ENCODE measurements around the gene PAGR1. TPM values are rescaled to one million over a fixed set of nuclear protein-coding genes. Genes with fewer than 3 reads are reported as not detected.
"Not testable (repeated sequence)": the region's sequence is repeated elsewhere in the genome, so short reads cannot be mapped to it uniquely, and the experiment has no call there.

PAGR1 gene
- total RNA-seq, 1 donor from 2014 or later, result 13.2 TPM

GRCh38 chr16:29862383-29862883 lies 46.5 kb downstream of the PAGR1 start:
- peak in 1 of 2 donors; percentile 42 for DNase-seq (ENCODE audit: low read depth in 2 of 2)

- peak; percentile 95 to 98 for DNase-seq (ENCODE audit: low read depth in 2 of 2)
Observed at GRCh38 chr16:29862884-29863668, 47.1 kb downstream of the PAGR1 start, which contains the start of gene CDIPT. CDIPT (minus strand) TSS chr16:29863226; CDS start chr16:29862857, 369 bp downstream.

- DNase-seq (ENCODE audit: low read depth in 2 of 2), result no peak
Observed at GRCh38 chr16:29863669-29863984, 47.7 kb downstream of the PAGR1 start.

GRCh38 chr16:29864205-29864604 lies 48.3 kb downstream of the PAGR1 start:
- no peak for DNase-seq (ENCODE audit: low read depth in 2 of 2)

GRCh38 chr16:29868396-29869009 lies 52.6 kb downstream of the PAGR1 start:
- DNase-seq (ENCODE audit: low read depth in 2 of 2), result no peak

GRCh38 chr16:29869067-29869466 lies 53.1 kb downstream of the PAGR1 start:
- DNase-seq (ENCODE audit: low read depth in 2 of 2), result not testable (repeated sequence)

Other genes starting within 250 kb of the PAGR1 start
- under 0.01 TPM in 1 of 2 replicates, not detected in the other for gene SPN, start 152.9 kb upstream of the PAGR1 start, total RNA-seq
- 0.13 and 0.25 TPM in 2 replicates for gene QPRT, start 137.0 kb upstream of the PAGR1 start, total RNA-seq
- gene C16orf54, start 70.2 kb upstream of the PAGR1 start, total RNA-seq, result not detected in 2 replicates
- gene ZG16, start 37.9 kb upstream of the PAGR1 start, total RNA-seq, result not detected in 2 replicates
- gene KIF22, start 25.4 kb upstream of the PAGR1 start, total RNA-seq, result 24.1 and 47.2 TPM in 2 replicates
- gene MAZ, start 9.6 kb upstream of the PAGR1 start, total RNA-seq, result 139 and 171 TPM in 2 replicates
- 0.25 TPM in 1 of 2 replicates, not detected in the other for gene PRRT2, start 4.0 kb upstream of the PAGR1 start, total RNA-seq
- gene MVP, start 4.3 kb downstream of the PAGR1 start, total RNA-seq, result 141 and 161 TPM in 2 replicates
- 52.1 and 89.6 TPM in 2 replicates for gene CDIPT, start 47.1 kb downstream of the PAGR1 start, total RNA-seq
- 0.26 and 2.5 TPM in 2 replicates for gene SEZ6L2, start 83.4 kb downstream of the PAGR1 start, total RNA-seq
- gene ASPHD1, start 84.3 kb downstream of the PAGR1 start, total RNA-seq, result 0.25 and 0.26 TPM in 2 replicates
- gene KCTD13, start 110.1 kb downstream of the PAGR1 start, total RNA-seq, result 3.9 and 4.2 TPM in 2 replicates
- 50.6 and 62.7 TPM in 2 replicates for gene TMEM219, start 145.9 kb downstream of the PAGR1 start, total RNA-seq
- 71.8 and 84.1 TPM in 2 replicates for gene TAOK2, start 157.7 kb downstream of the PAGR1 start, total RNA-seq
- 4.4 and 5.6 TPM in 2 replicates for gene HIRIP3, start 179.5 kb downstream of the PAGR1 start, total RNA-seq
- 13.0 and 14.2 TPM in 2 replicates for gene INO80E, start 180.1 kb downstream of the PAGR1 start, total RNA-seq
- under 0.01 and 0.13 TPM in 2 replicates for gene DOC2A, start 194.9 kb downstream of the PAGR1 start, total RNA-seq
- not detected in 2 replicates for gene C16orf92, start 207.0 kb downstream of the PAGR1 start, total RNA-seq
- gene TLCD3B, start 215.1 kb downstream of the PAGR1 start, total RNA-seq, result not detected in 2 replicates
- 225 and 318 TPM in 2 replicates for gene ALDOA, start 249.6 kb downstream of the PAGR1 start, total RNA-seq

Data from dermis microvascular lymphatic vessel endothelial cell (primary cell).